ENCODE measurements around the gene RBM15.

DNA sequence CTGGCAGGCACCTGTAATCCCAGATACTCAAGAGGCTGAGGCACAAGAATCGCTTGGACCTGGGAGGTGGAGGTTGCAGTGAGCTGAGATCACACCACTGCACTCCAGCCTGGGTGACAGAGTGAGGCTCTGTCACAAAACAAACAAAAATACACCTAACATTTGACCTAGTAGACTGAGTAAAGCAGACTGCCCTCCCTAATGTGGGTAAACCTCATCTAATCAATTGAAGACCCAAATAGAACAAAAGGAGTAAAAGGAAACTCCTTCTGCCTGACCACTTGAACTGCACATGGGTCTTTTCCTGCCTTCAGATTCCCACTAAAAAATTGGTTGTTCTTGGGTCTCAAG lies 19.0 kb upstream of the RBM15 start:
- TF ChIP-seq ZEB1 (IDR thresholded peaks at IDR 0.05; ENCODE audit: insufficient replicate concordance, low read depth) (no peak), ZNF44 (CRISPR knock-in tag; IDR thresholded peaks at IDR 0.05) (no peak), ZNF331 (CRISPR knock-in tag; IDR thresholded peaks at IDR 0.05) (no peak), FOSL1 (CRISPR knock-in tag; IDR thresholded peaks at IDR 0.05; ENCODE audit: borderline replicate concordance) (no peak), HNRNPL (IDR thresholded peaks at IDR 0.05; ENCODE audit: low read depth, low read length) (no peak), ZNF644 (CRISPR knock-in tag; IDR thresholded peaks at IDR 0.05; ENCODE audit: low read depth) (no peak), MBNL3 (CRISPR knock-in tag; conservative IDR thresholded peaks at IDR 0.05) (no peak)

Measured in HepG2 (cell line).